Large intestine (tissue), 3 donors: Measurements from ENCODE around the gene SPON2. TPM values are rescaled to one million over a fixed set of nuclear protein-coding genes. Genes with fewer than 3 reads are reported as not detected.

Experiments
- DNase-seq, 2 donors: peaks; one replicate each; pipeline versions ENCODE4 v3.0.0 to v3.0.0-alpha.2; 2013
- H3K27ac ChIP-seq: one replicate; pipeline ENCODE4 v1.5.1; 2013; ENCODE audit warnings: low read length
- H3K27me3 ChIP-seq: 2 replicates; pipeline ENCODE4 v1.6.1; 2013; ENCODE audit warnings: low read length; ENCODE audit not compliant: control insufficient read depth, insufficient read depth
- H3K36me3 ChIP-seq: 2 replicates; pipeline ENCODE4 v1.6.1; 2013; ENCODE audit warnings: low read length; ENCODE audit not compliant: control insufficient read depth, insufficient read depth
- H3K4me1 ChIP-seq: one replicate; pipeline ENCODE4 v1.6.1; 2013; ENCODE audit warnings: low read length; ENCODE audit not compliant: control insufficient read depth, insufficient read depth
- H3K4me3 ChIP-seq: one replicate; pipeline ENCODE4 v1.5.1; 2013; ENCODE audit warnings: low read length
- H3K9me3 ChIP-seq: one replicate; pipeline ENCODE4 v1.6.1; 2013; ENCODE audit warnings: mild to moderate bottlenecking, low read depth, low read length, moderate library complexity; ENCODE audit not compliant: control insufficient read depth
- whole genome bisulfite sequencing: methylation state at CpG from one replicate; pipeline ENCODE4 v1.1.5; 2013; ENCODE audit warnings: low lambda C conversion rate; ENCODE audit not compliant: insufficient coverage; 5-methylcytosine and 5-hydroxymethylcytosine counted together
- polyA plus RNA-seq: library from polyadenylated mRNA; unstranded; fragments of 120-200 nt; gene quantifications from one replicate; pipeline ENCODE4 v1.2.1, GENCODE V29; 2013

Gene SPON2
- polyA plus RNA-seq, 1 donor: 54.6 TPM

DNA sequence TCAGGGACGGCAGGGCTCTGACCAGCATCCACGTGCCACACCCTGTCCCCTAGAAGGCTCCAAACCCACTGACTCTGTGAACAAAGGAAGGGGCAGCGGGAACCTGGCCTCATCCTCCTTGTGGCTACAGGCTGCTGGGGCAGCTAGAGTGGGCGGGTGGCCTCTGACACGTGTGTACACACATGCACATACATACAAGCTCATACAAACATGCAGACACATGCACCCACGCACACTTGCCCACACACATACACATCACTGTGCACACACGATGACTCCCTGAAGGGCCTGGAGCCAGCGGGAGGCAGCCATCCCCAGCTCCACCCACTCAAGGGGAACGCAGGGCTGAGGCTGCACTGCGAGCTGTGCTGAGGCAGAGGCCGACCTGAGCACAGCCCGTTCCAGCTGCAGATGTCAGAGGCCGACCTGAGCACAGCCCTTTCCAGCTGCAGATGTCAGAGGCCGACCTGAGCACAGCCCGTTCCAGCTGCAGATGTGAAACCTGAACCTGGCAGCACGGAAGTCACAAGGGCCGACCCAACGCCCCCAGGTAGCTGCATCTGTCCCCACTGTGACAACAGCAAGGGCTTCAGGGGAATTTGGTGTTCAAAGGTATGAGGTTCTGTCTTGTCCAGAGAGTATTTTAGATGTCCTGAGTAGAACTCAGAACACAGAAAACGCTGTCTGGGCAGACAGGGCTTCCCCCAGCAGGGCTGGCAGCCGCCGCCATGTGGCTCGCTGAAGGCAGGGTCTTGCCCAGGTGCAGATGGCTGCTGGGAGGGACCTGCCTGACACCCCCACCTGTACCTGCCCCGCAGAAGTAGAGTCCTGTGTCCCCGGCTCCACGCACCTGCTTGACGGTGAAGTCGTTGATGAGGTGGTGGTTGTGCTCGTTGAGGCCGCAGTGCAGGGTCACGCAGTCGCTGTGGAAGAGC is 43.0 kb upstream of the SPON2 start:
- Histone ChIP-seq H3K9me3 (no peaks in the 10 kb centered on the region), H3K4me1 (peaks cover 6% of the 10 kb centered on the region), H3K36me3 (peaks cover 84% of the 10 kb centered on the region), H3K4me3 (no peak overlapping the region), H3K27ac (no peak overlapping the region), H3K27me3 (no peaks in the 10 kb centered on the region)
- WGBS: no CpG with 5 or more reads among the region's 31 CpGs
- DNase-seq: no peak

DNA sequence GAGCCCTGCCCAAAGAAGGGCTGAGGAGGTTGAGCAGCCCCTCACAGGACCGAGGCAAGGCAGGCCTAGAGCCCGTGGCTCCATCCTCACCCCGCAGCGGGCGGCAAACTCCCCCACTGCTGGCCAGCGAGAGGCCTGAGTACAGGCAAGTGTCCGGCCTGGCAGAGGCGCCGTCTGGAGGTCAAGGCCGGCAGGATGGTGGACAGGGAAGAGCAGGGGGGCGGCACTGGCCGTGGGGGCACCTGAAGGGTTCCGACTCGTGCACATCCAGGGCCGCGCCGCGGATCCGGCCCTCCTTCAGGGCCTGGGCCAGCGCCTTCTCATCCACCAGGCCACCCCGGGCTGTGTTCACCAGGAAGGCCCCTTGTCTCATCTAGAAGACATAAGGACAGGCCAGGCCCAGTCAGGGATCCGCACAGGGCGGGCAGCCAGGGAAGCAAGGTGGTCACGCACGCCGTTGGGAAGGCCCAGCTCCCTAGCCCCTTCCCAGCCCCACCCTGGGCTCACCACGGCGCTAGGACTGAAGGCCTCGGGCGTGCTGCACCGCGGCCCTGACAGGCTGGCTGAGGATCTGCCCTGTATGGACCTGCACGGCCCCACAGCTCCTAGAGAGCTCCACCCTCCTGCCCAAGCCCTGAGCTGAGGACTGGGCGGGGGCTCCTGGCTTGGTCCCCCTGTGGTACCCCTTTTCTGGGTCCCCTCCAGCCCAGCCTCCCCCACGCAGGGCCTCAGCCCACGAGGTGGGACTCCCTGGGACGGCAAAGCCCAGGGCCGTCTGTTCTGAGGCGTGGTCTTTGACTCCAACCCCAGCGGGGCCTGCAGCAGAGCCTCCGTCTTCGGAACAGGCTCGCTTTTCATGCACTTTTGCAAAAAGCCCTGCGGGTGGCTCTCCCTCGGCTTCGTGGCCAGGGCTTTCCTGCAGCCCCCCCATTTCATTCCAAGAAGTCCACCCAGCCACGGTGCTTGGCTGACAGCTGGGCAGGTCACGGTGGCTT is 42.0 kb upstream of the SPON2 start:
- no peak for DNase-seq
- peaks cover 14% of the 10 kb centered on the region for H3K4me1 ChIP-seq
- no peak overlapping the region for H3K27ac ChIP-seq
- no peaks in the 10 kb centered on the region for H3K9me3 ChIP-seq
- H3K27me3 ChIP-seq: no peaks in the 10 kb centered on the region
- WGBS: no CpG with 5 or more reads among the region's 48 CpGs
- H3K36me3 ChIP-seq: peaks cover 82% of the 10 kb centered on the region
- no peak overlapping the region for H3K4me3 ChIP-seq

DNA sequence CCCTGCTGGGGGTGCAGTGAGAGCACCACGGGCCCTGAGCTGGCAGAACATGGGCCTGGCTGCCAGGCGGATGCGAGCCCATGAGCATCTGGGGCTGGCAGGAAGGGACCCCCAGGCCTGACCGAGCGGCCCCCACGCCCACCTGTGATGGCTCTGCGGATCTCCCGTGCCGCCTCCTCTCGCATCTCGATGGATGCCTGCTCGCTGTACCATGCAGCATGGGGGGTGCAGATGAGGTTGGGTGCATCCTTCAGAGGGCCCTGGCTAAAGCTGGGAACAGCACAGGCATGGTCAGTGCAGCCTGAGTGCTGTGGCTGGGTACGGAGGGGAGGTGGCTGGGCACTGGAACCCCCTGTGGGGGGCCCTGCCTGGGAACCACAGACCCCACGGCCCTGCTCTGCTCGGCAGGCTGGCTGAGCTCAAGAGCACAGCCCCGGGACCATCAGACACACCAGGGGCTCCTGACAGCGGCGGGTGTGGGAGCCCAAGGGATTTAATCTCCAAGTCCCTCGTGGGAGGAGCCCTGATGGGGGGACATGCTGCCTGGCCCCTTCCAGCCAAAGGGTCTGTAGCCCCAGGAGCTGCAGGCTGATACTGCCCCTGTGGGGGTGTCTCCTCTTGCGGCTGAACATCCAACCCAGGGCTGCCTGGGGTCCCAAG is 41.1 kb upstream of the SPON2 start:
- no peak overlapping the region for H3K4me3 ChIP-seq
- peaks cover 82% of the 10 kb centered on the region for H3K36me3 ChIP-seq
- no peaks in the 10 kb centered on the region for H3K27me3 ChIP-seq
- no peak for DNase-seq
- peaks cover 22% of the 10 kb centered on the region for H3K4me1 ChIP-seq
- WGBS: no CpG with 5 or more reads among the region's 20 CpGs
- no peak overlapping the region for H3K27ac ChIP-seq
- H3K9me3 ChIP-seq: peaks cover 7% of the 10 kb centered on the region

DNA sequence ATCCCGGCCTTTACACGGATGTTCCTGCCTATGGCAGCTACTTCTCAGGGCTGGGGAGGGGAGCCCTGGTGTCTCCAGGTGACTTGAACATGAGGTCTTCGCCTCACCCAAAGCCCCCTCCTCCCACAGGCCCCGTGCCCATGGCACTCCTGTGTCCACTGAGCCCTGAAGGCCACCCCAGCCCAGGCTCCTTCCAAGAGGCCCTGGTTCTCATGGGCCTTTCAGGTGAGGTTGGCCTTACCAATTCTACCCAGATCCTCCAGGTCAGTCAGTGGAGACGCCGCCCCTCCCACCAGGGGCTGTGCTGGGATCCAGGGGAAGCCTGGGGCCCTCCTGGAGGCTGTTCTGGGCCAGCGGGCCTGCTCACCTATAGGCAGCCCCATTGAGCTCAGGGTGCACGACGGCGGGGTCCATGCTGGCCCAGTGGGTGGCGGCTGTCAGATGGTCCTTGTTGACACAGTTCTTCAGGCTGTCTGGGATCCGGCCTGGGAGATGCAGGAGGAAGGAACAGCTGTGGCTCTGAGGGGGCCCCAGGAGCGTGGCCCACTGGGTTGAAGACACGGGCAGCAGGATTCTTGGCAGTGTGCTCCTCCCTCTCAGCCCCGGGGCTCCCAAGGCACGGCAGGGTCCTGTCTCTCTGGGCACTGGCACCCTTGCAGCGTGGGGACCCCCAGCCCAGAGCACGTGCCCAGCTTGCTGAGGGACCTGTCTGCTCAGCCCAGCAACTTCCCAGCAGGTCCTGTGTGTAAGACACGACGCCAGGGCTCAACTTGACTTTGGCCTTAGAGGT is 40.4 kb upstream of the SPON2 start:
- no peak for DNase-seq
- WGBS: no CpG with 5 or more reads among the region's 20 CpGs
- Histone ChIP-seq H3K4me1 (peaks cover 29% of the 10 kb centered on the region), H3K36me3 (peaks cover 77% of the 10 kb centered on the region), H3K4me3 (no peak overlapping the region), H3K9me3 (peaks cover 7% of the 10 kb centered on the region), H3K27ac (no peak overlapping the region), H3K27me3 (no peaks in the 10 kb centered on the region)

DNA sequence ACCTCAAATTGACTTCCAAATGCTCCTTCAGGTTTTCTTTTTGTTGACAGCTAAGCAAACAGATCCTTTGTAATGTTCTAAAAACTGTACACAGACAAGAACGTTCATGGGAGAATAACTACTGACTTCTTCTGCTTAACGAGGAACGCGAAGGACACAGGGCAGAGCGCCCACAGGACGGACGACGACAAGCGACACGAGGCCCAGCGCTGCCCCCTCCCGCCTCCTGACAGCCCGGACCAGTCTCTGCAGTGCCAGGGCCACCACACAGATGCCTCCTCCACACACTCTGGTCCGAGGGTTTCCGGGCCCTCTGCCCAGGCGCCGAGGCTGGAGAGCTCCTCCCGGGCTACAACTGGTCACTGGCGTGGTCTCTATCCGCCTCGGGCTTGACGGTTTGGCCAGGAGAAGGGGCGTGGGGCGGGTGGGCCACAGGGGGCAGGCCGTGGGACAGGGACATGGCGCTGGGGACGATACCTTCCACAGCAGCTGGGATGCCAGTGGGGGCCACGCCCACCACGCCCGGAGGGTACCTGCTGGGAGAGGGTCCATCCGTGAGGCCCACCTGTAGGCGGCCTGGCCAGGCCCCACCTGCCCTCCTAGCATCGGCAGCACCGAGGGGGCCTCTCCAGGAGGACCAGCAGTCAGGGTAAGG is 39.6 kb upstream of the SPON2 start:
- Histone ChIP-seq H3K27ac (no peak overlapping the region), H3K27me3 (no peaks in the 10 kb centered on the region), H3K4me1 (peaks cover 29% of the 10 kb centered on the region), H3K36me3 (peaks cover 70% of the 10 kb centered on the region), H3K4me3 (no peak overlapping the region), H3K9me3 (peaks cover 7% of the 10 kb centered on the region)
- DNase-seq: no peak
- no CpG with 5 or more reads among the region's 34 CpGs for WGBS

DNA sequence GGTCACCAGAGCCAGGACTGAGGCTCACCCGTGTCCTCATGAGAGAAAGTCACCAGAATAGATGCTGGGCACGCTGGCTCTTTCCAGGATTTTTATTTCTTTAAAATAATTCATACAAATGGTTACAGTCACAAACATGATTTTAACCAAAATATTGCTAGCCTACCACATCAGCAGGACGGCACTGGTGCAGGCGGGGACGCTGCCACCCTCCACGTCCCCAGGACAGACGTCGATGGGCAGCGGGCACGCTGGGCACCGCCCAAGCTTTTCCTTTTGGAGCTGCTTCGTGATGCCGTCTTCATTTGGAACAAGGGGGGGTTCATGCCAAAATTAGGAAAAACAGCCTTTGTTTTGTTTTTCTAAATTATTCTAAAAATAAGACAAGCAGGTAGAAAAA is 39.0 kb upstream of the SPON2 start:
- Histone ChIP-seq H3K27ac (no peak overlapping the region), H3K9me3 (peaks cover 7% of the 10 kb centered on the region), H3K27me3 (no peaks in the 10 kb centered on the region), H3K36me3 (peaks cover 64% of the 10 kb centered on the region), H3K4me3 (no peak overlapping the region), H3K4me1 (peaks cover 28% of the 10 kb centered on the region)
- WGBS: no CpG with 5 or more reads among the region's 13 CpGs
- no peak for DNase-seq

DNA sequence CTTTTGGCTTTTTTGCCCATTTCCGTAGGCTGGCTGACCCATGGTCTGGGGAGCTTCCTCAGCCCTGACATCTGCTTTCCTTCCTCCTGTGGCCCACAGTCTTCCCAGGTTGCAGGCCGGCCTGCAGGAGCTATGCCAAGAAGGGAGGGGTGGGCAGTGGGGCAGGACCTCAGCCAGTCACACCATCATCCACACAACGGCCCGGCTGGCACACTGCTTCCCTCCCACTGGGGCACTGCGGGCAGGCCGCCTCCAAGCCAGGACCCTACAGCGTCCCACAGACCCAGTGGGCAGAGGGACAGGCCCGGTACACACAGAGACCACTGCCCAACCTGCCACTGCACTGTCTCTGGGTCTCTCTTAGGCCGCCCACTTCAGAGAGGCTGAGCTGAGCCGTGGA is 38.6 kb upstream of the SPON2 start:
- peaks cover 60% of the 10 kb centered on the region for H3K36me3 ChIP-seq
- H3K27ac ChIP-seq: no peak overlapping the region
- no peak for DNase-seq

DNA sequence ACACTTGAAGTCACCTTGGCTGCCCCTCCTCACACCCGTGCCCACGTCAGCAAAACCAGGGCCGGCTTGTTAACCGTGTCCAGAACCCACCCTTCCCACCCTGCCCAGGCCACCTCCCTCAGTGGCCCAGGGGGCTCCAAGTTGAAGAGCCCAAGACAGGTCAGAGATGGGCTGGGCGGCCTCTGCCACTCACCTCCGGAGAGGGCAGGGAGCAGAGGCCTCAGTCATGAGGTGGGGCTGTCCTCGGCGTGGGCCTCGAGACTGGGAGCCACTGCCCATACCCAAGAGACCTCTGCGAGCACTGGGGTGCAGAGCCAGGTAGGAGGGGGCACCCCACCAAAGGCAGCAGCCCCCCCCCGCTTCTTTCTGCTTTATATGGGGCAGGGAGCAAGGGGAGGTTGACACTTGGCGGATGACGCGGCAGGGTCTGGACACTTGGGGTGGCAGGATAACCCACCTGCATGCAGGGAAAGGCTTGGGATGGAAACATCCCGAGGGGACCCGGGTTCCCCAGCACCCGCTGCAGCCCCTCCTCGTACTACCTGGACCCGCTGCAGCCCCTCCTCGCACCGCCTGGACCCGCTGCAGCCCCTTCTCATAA is 38.0 kb upstream of the SPON2 start:
- WGBS: no CpG with 5 or more reads among the region's 22 CpGs
- Histone ChIP-seq H3K36me3 (peaks cover 53% of the 10 kb centered on the region), H3K4me1 (peaks cover 38% of the 10 kb centered on the region), H3K27ac (no peak overlapping the region), H3K9me3 (peaks cover 7% of the 10 kb centered on the region), H3K27me3 (no peaks in the 10 kb centered on the region), H3K4me3 (no peak overlapping the region)
- DNase-seq: no peak

More for the DNA sequence above, 38.6 kb upstream of the SPON2 start:
- Histone ChIP-seq H3K9me3 (peaks cover 7% of the 10 kb centered on the region), H3K4me3 (no peak overlapping the region), H3K27me3 (no peaks in the 10 kb centered on the region), H3K4me1 (peaks cover 32% of the 10 kb centered on the region)
- WGBS: no CpG with 5 or more reads among the region's 10 CpGs

DNA sequence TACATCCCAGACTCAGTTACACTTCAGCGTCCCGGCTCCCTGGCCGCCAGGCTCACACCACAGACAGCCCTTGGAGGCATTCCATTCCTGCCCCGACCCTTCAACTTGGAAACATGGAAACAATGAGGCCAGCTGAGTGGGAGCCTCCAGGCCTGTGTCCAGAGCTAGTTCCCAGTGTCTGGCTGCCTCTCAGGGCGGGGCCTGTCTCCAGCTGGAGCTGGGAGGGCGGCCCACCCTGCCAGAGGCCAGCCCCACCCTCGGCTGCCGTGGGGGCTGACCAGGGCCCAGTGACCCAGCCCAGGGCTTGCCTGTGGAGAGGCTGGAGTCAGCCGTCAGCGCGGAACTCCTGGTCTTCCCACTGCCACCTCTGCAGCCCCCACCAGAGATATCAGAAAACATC is 37.4 kb upstream of the SPON2 start:
- no peak overlapping the region for H3K4me3 ChIP-seq
- H3K9me3 ChIP-seq: peaks cover 7% of the 10 kb centered on the region
- peaks cover 48% of the 10 kb centered on the region for H3K36me3 ChIP-seq
- H3K27ac ChIP-seq: peak overlapping the region; percentile 68
- peaks cover 43% of the 10 kb centered on the region for H3K4me1 ChIP-seq
- H3K27me3 ChIP-seq: no peaks in the 10 kb centered on the region
- DNase-seq: peak in 1 of 2 donors; percentile 45
- WGBS: no CpG with 5 or more reads among the region's 11 CpGs
